Measurements from ENCODE around the gene CC2D2A.
"Not testable (repeated sequence)": the region's sequence is repeated elsewhere in the genome, so short reads cannot be mapped to it uniquely, and the experiment has no call there.

The CC2D2A gene

DNA sequence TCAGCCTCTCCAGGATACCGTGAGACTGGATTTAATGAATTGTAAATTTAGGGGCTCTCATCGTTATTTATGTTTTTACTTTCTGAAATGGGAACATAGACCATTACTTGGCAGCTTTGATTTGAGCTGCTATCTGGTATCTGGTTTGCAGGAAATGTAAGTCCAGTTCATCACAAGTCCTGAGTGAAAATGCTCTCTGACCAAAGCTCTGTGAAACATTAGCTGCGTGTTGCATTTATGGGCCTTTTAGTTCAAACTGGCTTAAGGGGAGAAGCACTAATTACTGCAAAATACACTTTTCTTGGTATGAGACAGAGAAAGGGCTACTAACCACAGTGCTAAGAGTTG, 420 bp downstream of the CC2D2A start:
- DNase-seq: no peak

DNA sequence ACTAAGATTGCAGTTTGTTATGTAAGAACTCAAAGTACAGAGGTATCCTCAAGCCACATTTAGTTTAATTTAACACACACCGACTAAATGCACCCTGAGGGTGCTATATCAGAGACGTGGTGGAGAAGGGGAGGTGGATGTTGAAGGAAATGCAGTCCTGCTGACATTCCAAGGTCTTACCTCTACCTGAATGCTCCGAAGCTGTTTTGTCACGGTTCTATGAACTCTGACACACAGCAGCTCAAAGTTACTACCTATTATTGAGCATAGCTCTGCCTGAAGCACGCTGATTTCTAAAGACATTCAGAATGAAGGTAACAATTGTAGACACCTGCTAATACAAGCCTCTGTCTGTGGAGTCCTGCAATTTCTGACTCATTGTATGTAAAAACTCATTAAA, 6.7 kb downstream of the CC2D2A start:
- DNase-seq: no peak

DNA sequence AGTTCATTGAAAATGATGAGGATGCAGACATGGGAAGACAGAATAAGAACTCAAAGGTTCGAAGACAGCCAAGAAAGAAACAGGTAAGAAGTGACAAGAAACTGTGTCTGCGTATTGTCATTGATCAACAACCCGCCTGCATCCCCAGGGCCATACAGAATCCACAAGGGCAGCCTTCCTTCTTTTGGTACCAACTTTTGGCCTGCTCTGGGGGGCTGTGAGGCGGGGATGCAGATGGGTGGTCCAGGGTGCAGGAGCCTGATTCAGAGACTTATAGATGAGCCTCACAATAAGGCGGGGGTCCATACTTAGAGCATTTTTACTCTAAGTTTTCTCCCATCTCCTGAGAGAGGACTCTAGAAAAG, 9.0 kb downstream of the CC2D2A start:
- no peak for DNase-seq

DNA sequence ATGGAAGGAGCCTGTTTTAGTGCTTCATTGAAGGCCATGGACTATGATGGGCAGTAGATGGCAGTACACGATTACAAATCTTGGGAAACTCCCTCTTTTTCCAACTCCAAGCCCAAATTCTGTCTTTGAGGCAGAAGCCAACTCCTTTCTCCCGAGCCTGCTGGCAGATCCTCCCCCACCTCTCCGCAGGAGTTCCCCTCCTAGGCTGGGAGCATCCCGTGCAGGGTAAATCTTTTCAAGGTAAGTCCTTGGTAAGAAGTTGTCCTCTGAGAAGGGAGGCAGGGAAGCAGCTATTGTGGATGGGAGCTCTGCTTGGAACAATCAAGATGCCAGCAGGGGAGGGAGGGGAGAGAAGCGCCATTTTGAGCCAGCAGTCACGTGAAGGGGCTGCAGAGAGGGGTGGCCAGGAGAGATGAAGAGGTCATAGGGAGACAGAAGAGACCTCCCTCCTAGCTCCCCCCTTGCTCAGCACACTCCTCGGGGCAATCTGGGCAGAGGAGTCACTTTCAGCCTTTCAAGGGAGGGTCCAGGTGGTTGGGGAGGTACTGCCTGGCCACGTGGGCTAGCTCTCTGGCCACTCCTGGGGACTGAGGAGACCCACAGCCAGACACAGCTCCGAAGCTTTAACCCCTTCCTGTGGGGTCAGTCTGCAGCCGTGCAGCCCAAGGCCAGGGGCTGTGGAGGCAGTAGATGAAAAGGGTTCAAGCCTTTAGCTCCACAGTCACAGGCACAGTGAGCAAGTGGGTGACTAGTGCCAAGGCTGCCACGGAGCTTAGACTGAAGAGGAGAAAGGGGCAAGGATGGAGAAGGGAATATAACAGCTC, 9.6 kb downstream of the CC2D2A start:
- no peak for DNase-seq

DNA sequence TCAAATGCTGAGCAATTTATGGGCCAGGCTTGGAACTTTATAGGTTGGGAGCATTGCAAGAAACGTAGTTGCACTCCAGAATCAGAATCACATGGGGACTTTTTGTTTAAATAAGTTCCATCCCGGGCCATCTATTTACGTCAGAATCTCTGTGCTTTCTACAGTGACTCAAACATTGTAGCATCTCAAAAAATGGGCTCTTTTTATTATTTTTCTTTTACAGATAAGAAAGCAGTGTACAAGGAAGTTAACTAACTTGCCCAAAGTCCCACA, 10.2 kb downstream of the CC2D2A start:
- DNase-seq: no peak

DNA sequence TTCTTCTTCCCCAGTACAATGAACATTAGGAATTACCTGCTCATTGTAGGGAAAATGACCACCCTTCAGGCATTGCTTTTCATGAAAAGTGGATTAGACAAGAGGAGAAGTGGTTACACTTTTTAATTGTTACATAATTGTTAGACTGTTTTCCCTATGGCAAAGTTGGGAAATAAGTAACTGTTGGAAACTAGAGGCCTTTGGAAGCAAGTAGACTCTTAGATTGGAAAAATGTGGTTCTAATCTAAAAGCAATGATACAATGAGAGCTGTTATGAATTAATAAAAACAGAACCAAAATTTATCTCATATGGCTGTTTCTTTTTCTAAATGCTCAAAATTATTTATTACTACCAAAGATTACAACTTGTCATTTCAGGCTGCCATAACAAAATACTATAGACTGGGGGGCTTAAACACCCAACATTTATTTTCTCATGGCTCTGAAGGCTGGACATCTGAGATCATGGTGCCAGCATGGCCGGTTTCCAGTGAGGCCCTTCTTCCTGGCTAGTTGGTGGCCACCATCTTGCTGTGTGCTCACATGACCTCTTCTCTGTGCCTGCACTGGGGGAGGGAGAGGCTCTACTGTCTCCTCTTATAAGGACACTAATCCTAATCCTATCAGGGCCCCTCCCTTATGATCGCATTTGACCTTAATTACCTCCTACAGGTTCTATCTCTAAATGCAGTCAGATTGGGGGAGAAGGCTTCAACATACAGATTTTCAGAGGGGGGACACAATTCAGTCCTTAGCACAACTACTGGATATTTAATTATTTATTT, 12.5 kb downstream of the CC2D2A start:
- no peak for DNase-seq

DNA sequence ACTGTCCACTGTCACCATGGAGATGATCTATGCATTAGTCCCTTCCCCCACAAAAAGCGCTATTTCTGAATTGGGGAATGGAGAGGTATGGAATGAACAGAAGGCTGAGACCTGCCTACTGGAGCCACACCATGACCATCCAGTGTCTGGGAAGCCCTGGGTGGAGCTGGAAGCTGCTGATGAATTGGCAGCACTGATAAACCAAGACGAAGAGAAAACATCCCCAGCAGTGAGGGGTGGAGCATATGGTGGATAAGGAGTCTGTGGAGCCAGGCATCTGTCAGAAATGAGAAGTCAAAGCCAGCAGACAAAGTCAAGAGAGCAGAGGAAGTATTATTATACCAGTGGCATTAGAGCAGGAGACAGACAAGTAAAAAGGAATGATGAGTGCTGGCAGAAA, 13.2 kb downstream of the CC2D2A start:
- DNase-seq: no peak

DNA sequence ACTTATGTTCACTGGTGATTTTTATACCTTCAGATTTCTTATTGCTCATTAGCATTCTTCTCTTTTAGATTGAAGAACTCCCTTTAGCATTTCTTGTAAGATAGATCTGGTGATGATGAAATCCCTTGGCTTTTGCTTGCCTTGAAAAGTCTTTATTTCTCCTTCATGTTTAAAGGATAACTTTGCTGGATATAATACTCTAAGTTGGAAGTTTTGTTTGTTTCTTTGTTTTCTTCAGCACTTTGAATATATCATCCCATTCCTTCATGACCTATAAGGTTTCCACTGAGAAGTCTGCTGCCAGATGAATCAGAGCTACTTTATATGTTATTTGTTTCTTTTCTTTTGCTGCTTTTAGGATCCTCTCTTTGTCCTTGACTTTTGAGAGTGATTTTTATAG, 18.5 kb downstream of the CC2D2A start:
- no peak for DNase-seq

DNA sequence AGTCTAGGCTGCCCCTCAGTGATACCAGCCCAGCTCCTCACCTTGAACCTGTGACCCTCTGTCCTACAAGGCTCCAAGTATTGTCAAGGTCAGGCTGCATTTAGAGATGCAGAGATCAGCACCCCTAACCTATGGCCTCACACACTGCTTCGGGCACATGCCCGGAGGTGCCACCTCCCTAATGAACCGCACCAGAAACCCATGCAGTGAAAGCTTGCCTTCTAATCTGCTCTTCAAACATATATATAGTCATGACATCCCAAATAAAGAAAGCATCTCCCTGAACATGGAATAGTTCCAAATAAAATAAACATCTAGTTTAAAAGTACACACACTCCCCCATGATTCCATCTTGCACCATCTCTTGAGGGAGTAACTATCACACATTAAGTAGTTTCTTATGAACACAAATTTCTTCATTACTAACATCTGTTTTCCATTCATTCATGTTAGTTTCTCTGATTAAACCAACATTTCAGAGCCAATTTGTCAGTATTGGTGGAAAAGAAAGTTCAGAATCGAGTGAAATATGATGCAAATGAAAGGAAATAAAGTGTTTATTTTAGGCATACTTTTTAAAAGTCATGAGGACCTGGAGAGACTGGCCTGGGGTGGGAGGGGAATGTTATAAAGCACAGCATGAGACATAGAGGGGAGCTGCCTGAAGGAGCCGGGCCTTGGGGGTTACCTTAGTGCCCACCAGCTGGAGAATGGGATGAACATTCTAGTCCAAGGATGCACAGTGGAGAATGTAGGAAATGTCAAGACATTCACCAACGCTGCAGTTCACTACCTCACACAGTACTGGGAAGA, 19.2 kb downstream of the CC2D2A start:
- DNase-seq: no peak

DNA sequence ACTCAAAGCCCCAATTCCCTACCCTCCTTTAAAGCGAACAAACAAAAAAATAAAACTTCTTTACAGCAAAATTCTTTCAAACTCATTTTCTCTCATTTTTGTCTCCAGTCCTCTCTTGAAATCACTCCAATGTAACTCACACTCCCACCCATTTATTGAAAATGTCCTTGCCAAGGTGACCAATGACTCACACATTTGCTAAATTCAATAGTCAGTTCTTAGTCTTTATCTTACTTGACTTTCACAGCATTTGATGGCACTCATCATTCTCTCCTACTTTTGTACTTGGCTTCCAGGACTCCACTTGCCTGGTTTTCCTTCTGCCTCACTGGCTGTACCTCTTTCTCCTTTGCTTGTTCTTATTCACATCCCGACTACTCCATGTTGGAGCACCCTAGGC, 19.9 kb downstream of the CC2D2A start:
- no peak for DNase-seq

DNA sequence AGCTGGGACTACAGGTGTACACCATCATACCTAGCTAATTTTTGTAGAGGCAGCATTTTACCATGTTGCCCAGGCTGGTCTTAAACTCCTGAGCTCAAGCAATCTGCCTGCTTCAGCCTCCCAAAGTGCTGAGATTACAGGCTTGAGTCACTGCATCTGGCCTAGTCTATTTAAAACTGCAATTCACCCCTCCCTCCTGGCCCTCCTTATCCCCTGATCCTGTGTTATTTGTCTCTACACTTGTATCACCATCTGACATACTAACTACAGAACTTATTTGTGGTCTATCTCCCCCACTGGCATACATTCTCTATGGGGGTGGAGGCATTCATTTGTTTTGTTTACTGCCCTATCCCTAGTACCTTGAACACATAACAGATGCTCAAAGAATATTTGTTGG, 23.7 kb downstream of the CC2D2A start:
- no peak for DNase-seq

DNA sequence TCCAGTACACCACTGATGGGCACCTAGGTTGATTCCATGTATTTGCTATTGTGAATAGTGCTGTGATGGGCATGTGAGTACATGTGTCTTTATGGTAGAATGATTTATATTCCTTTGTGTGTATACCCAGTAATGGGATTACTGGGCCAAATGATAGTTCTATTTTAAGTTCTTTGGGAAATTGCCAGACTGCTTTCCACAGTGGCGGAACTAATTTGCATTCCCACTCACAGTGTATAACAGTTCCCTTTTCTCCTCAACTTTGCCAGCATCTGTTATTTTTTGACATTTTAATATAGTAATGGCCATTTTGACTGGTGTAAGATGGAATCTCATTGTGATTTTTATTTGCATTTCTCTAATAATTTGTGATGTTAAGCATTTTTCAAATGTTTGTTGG, 25.9 kb downstream of the CC2D2A start:
- no peak for DNase-seq

DNA sequence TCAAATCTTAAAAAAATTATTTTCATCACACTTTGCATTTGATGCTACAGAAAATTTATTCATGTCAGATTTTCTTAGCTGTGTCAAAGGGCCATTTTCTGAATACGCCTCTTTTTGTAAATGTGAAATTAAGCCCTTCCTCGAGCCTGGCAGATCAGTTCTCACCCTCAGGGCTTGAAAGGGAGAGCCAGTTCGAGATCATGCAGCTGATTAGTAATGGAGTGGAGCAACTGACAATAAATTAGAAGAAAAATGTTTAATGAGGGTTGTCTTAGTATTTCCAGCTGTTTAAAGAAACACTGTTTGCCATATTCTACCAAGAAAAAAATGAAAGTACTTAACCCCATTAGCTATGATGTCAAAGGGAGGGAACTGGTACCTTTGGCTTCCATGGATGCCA, 28.7 kb downstream of the CC2D2A start:
- DNase-seq: no peak

DNA sequence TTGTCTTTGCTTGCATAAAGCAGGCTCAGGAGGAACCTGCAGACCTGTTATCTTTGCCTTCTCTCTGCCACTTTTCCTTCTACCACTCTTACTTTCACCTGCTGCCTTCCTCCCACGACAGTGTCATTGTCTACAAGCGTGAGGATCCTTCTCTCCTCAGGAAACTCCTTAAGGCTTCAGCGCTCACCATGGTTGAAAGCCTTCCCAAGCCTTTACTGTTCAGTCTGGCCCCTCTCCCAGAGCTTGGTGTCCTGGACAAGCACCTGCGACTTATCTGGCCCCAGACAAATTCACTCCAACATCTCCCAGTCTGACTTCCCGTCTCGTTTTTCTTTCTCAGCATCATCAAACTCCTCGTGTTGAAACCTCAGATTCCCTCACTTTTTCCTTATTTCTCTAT, 31.0 kb downstream of the CC2D2A start:
- DNase-seq: no peak

DNA sequence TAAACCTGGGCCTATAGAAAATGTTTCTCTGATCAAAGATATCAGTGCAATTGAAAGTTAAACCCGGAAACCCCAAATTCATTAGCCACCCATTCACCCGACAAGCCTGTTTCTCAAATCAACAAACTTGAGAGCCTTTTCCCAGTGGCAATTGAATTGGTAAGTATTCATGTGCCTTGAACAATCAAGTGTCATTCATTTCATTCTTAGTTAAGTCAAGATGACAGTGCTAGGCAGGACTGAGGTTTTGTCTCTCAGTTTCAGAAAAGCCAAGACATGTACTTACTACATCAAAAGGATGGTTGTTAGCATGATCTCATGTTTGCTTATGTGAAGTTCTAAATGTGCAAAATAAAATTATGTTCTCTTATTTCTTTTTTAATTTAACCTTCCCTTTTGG, 32.3 kb downstream of the CC2D2A start:
- DNase-seq: no peak

DNA sequence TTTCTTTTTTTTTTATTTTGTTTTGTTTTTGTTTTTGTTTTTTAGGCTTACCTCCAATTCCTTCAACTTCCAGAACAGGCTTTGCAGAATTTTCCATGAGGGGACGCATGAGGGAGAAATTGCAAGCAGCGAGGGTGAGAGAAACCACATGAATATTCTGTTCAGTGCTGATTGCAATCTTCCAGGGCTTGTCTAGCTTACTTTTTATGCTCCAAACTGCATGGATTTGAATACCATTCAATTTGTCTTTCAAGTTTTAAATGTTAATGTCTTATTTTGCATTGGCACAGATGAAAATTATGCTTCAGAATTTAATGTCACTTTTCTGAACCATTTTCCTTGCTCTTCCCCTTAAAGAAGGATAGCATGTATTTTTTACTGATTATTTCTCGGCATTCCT, 32.7 kb downstream of the CC2D2A start:
- DNase-seq: no peak

DNA sequence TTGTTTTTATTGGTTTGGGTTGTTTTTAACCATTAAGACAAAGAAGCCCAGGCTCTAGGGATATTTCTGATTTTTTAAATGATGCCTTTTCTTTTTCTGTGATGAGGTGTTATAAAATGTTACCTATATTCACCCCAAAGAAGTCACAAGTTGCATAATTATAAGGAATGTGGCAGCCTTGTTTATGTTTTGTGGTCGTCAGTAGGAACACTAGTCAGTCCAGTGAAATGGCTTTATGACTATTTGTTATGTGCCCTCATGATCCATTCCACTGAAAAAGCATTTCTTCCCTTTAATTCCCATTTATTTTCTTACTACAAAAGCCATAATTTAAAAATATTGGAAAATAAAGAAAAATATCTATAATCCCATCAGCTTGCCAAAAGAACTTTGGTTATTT, 34.4 kb downstream of the CC2D2A start:
- DNase-seq: no peak

DNA sequence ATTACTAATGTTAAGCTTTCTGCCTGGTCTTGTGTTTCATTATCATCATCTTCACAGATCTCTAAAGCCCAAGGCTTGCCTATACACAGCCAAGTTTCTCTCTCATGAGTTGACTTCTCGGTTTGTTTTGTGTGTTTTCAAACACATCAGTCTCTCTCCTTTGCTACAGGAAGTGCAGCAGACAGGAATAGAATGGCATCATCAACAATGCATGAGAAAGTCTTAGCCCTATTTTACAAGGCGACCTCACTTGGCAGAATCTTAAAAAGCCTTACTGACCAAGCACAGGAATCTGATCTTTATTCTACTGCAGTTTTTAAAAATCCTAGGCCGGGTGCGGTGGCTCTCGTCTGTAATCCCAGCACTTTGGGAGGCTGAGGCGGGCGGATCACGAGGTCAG, 36.8 kb downstream of the CC2D2A start:
- DNase-seq: no peak

DNA sequence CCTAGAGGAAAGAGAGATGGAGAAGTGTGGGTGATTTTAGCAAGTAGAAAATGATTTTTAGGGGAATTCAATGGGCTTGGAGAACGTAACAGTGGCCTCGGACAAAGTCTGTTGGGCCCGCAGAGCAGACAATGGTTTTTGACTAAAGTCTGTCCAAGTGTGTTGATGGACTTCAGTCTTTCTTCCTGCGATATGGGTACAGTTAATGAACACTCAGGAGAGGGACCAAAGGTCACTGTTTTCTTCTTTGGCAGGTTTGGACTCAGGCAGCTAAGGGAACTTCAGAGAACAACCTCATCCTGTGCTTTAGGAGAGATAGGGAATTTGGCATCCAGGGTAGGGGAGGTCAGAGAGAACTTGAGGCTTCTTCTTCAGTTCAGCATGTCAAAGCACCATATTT, 38.0 kb downstream of the CC2D2A start:
- no peak for DNase-seq

DNA sequence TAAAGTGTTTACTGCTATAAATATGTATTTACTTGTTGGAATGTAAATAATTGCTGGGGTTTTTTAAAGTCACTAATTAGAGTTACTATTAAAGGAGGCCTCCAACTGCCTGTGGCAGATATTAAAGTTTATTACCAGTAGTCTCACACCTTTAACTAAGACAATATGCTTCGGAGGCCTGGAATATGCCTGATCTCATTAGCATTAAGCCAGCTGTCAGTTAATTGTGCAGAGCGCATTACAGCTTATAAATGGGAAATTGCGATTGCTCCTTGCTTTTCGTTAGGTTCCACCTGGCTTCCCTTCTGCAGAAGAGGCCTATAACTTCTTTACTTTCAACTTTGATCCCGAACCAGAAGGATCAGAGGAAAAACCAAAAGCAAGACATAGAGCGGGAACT, 41.3 kb downstream of the CC2D2A start:
- DNase-seq: no peak

DNA sequence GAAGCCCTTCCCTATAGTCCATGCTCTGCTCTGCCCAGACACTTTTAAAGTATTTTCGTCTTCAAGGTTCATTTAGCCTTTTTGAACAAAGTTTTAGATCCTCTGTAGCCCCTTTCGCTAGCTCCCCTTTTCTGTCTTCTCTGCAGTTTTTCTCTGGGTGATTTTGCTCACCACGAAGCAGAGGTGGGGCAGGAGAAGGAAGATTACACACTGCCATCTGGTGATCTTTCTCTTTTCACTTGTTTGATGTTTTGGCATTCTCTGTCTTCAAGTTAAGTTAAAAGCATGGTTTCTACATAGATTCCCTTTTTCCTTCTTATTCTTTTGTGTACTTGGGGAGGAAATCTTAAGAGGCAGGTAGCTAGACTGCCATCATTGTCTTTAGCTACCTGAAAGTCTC, 43.9 kb downstream of the CC2D2A start:
- DNase-seq: no peak

DNA sequence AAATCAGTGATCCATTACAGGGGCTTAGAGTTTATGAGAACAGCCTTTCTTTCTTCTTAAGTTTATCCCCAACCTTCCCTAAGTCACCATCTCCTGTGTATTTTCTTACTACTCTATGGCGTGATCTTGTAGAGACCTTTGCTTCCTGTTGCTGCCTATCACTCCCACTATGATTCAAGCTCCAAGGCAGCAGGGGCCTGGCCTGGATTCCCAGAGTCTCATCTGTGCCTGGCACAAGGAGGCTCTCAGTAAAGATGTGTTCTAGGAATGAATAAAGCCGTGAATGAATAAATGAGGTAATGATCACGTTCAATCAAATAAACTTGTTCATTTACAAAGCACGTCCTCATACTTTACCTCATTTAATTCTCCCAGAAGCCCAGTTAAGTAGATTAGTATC, 45.4 kb downstream of the CC2D2A start:
- DNase-seq: no peak

DNA sequence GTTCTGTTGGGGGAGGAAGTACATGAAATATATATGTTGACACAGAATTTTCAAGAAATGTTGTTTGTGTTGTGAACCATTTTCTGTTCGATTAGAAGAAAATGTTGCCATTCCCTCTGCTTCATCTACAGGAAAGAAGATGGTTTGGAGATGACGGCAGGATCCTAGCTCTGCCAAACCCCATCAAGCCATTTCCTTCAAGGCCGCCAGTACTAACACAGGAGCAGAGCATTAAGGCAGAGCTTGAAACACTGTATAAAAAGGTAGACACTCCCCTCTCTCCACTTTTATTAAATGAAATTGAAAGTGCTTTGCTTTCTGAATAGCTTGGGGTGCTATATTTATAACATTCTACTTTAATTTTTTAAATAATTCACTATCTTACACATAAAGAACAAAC, 46.8 kb downstream of the CC2D2A start:
- DNase-seq: no peak

DNA sequence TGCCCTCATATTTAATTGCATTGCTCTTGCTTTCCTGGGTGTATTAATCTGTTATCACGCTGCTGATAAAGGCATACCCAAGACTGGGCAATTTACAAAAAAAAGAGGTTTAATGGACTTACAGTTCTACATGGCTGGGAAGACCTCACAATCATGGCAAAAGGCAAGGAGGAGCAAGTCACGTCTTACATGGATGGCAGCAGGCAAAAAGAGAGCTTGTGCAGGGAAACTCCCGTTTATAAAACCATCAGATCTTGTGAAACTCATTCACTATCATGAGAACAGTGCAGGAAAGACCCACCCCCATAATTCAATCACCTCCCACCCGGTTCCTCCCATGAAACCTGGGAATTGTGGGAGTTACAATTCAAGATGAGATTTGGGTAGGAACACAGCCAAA, 48.0 kb downstream of the CC2D2A start:
- DNase-seq: not testable (repeated sequence)

Measured in activated gamma-delta T cell treated with Interleukin-2 at 50 U/mL for 16 hours (primary cell).